K562 (cell line): ENCODE measurements around the gene SOS1. TPM values are rescaled to one million over a fixed set of nuclear protein-coding genes. Genes with fewer than 3 reads are reported as not detected.
A peak's percentile ranks its signal among the peaks of the same experiment; 100 is the strongest.

Experiments
- ATAC-seq: fragments of 200-7000 bp; cut with Tn5 transposase; 3 replicates; pipeline ENCODE4 v1.9.1; 2020; ENCODE audit warnings: moderate library complexity
- BruUV-seq: library from RNA; stranded (reverse); fragments of 400-500 nt; replicated peaks from 2 replicates; lab custom pipeline; 2021; lab: Mats Ljungman, UMichigan
- CTCF ChIA-PET: fragments of 300-600 bp; formaldehyde crosslinking; extraction: SDS; loops from one replicate; lab custom pipeline; 2021; ENCODE audit warnings: low intra/inter-chr PET ratio; lab: Yijun Ruan, JAX
- POLR2A ChIA-PET: fragments of 300-600, 350-650 bp; sonication (Branson Sonifier 250); formaldehyde crosslinking; extraction: SDS; loops from one replicate; lab custom pipeline; 2021; ENCODE audit warnings: antibody characterized with exemption, inconsistent platforms; lab: Yijun Ruan, JAX
- DNase-seq, 4 experiments: peaks; one replicate each; pipeline versions ENCODE4 v3.0.0 to v3.0.0-alpha.2; 2011 to 2018; ENCODE audit warnings: low spot score in 3 of 4, mixed read lengths in 3 of 4; ENCODE audit errors: extremely low read depth in 1 of 4
- FAIRE-seq: peaks from 2 replicates; lab custom pipeline; 2011; peaks lifted over from hg19 to GRCh38; lab: Jason Lieb, UNC
- H2AFZ ChIP-seq: 2 replicates; pipeline ENCODE4 v1.6.0; 2011; ENCODE audit warnings: low read depth, low read length, control low read depth, inconsistent platforms
- H3K27ac ChIP-seq: fragments of 200-600 bp; 3 replicates; pipeline ENCODE4 v1.8.0; 2011; ENCODE audit warnings: low read depth, mild to moderate bottlenecking, control low read depth, inconsistent platforms, low read length, moderate library complexity, mixed read lengths; ENCODE audit errors: extremely low read depth
- H3K27me3 ChIP-seq, 2 experiments: fragments of 300-600 bp in 1 of 2; 2 replicates in 1 of 2; 3 replicates in 1 of 2; pipeline versions ENCODE4 v1.6.0 to v1.8.0; 2011; ENCODE audit warnings: inconsistent platforms in 2 of 2, low read length in 2 of 2, mild to moderate bottlenecking in 1 of 2, mixed read lengths in 1 of 2, moderate library complexity in 1 of 2; ENCODE audit not compliant: control insufficient read depth in 2 of 2, insufficient read depth in 2 of 2
- H3K36me3 ChIP-seq: fragments of 300-600 bp; 3 replicates; pipeline ENCODE4 v1.8.0; 2011; ENCODE audit warnings: mild to moderate bottlenecking, low read length, inconsistent platforms; ENCODE audit not compliant: control insufficient read depth, insufficient read depth
- H3K4me1 ChIP-seq, 2 experiments: fragments of 200-600 bp in 1 of 2; replicated peaks in 1 of 2; 2 replicates in 1 of 2; 3 replicates in 1 of 2; pipeline versions ENCODE4 v1.5.1 to v1.8.0; 2011; ENCODE audit warnings: inconsistent platforms in 2 of 2, low read length in 2 of 2, mild to moderate bottlenecking in 1 of 2, mixed read lengths in 1 of 2, moderate library complexity in 1 of 2; ENCODE audit not compliant: control insufficient read depth in 2 of 2, insufficient read depth in 2 of 2
- H3K4me2 ChIP-seq: 2 replicates; pipeline ENCODE4 v1.6.1; 2011; ENCODE audit warnings: low read length, control low read depth, inconsistent platforms, mixed read lengths; ENCODE audit not compliant: insufficient read depth
- H3K4me3 ChIP-seq: fragments of 200-600 bp; sonication (generic), shearing (Covaris generic); 2 replicates; pipeline ENCODE4 v1.5.1; 2016; ENCODE audit warnings: control low read depth, inconsistent platforms
- H3K79me2 ChIP-seq: fragments of 200-600 bp; 3 replicates; pipeline ENCODE4 v1.8.0; 2011; ENCODE audit warnings: low read length, inconsistent platforms; ENCODE audit not compliant: control insufficient read depth, insufficient read depth
- H3K9ac ChIP-seq, 2 experiments: 2 replicates each; pipeline versions ENCODE4 v1.6.0 to v1.6.1; 2011; ENCODE audit warnings: low read depth in 2 of 2, low read length in 2 of 2, control low read depth in 1 of 2, inconsistent platforms in 1 of 2, mild to moderate bottlenecking in 1 of 2, mixed read lengths in 1 of 2; ENCODE audit not compliant: insufficient read depth in 1 of 2
- H3K9me1 ChIP-seq: one replicate; pipeline ENCODE4 v1.6.0; 2011; ENCODE audit warnings: inconsistent platforms, mild to moderate bottlenecking, low read length, moderate library complexity; ENCODE audit not compliant: control insufficient read depth, insufficient read depth
- H3K9me3 ChIP-seq: replicated peaks from 2 replicates; pipeline ENCODE4 v1.5.1; 2011; ENCODE audit warnings: low read depth, low read length, inconsistent platforms; ENCODE audit not compliant: control insufficient read depth, insufficient read depth
- H4K20me1 ChIP-seq: replicated peaks from 2 replicates; pipeline ENCODE4 v1.6.1; 2011; ENCODE audit warnings: low read length, inconsistent platforms, mixed read lengths; ENCODE audit not compliant: control insufficient read depth, insufficient read depth
- HEY1 ChIP-seq: fragments of 250-450 bp; sonication (Bioruptor Pico); IDR thresholded peaks from 2 replicates; pipeline ENCODE4 v1.5.0; 2020; ENCODE audit warnings: mild to moderate bottlenecking, moderate library complexity, borderline replicate concordance
- KDM5B ChIP-seq: fragments of 200-600 bp; sonication (generic); IDR thresholded peaks from 2 replicates; pipeline ENCODE4 v1.6.1; 2012; ENCODE audit warnings: low read depth, mild to moderate bottlenecking, moderate library complexity, low read length, control low read depth, inconsistent platforms; ENCODE audit not compliant: insufficient replicate concordance
- PHTF2 ChIP-seq: fragments of 250-450 bp; sonication (Bioruptor Pico); IDR thresholded peaks from 2 replicates; pipeline ENCODE4 v1.5.0; 2021; ENCODE audit warnings: mild to moderate bottlenecking
- SPI1 ChIP-seq: IDR thresholded peaks from 2 replicates; pipeline ENCODE4 v1.6.1; 2011; ENCODE audit warnings: low read depth, low read length, control low read depth, borderline replicate concordance
- TGIF2 ChIP-seq: sonication (generic); formaldehyde crosslinking; IDR thresholded peaks from 2 replicates; pipeline ENCODE4 v1.8.1; 2022; ENCODE audit warnings: mild to moderate bottlenecking, missing genetic modification reagents, moderate library complexity
- ZKSCAN8 ChIP-seq: fragments of 200-800 bp; sonication (Bioruptor generic); IDR thresholded peaks from 2 replicates; pipeline ENCODE4 v1.6.1; 2016; ENCODE audit warnings: missing genetic modification characterization, missing compliant biosample characterization
- ZNF354B ChIP-seq: fragments of 250-450 bp; sonication (Bioruptor Pico); IDR thresholded peaks from 2 replicates; pipeline ENCODE4 v1.4.0; 2020
- WGBS: fragments of 100-300 bp; shearing (Covaris generic); methylation state at CpG from one replicate; pipeline ENCODE4 v1.1.6; 2016; ENCODE audit warnings: low coverage, mixed read lengths; ENCODE audit not compliant: insufficient coverage; ENCODE audit errors: missing lambda C conversion rate; 5-methylcytosine and 5-hydroxymethylcytosine counted together
- in situ Hi-C: fragments of 300-500 bp; cut with MboI; formaldehyde crosslinking; loops from 4 replicates; pipeline ENCODE4 v1.15.0; 2018; ENCODE audit warnings: inconsistent platforms, mixed read lengths
- intact Hi-C: fragments of 100-400 bp; cut with micrococcal nuclease; formaldehyde crosslinking; loops from 2 replicates; pipeline ENCODE4 v1.14.2; 2022
- polyA plus RNA-seq, 8 experiments: library from polyadenylated mRNA; depleted of rRNA in 4 of 8; stranded (reverse) in 5 of 8; unstranded in 3 of 8; fragments of >200 nt; fragmentation: Nextera tagmentation in 2 of 8; fragmentation: Illumina TruSeq in 1 of 8; extraction: Ambion mirVana in 2 of 8; extraction: Trizol in 1 of 8; gene quantifications; 2 replicates each; pipeline versions ENCODE4 v1.2.1 to v1.2.3, GENCODE V29; 2011 to 2014; ENCODE audit warnings: inconsistent platforms in 1 of 8, missing spikeins in 1 of 8
- total RNA-seq, 7 experiments: library from RNA; depleted of rRNA in 6 of 7; stranded (reverse); fragments of >200 nt in 6 of 7; fragmentation: Illumina TruSeq in 2 of 7; extraction: Trizol in 2 of 7; gene quantifications; 2 replicates each; pipeline versions ENCODE4 v1.2.1 to v1.2.3, GENCODE V29; 2011 to 2021; ENCODE audit warnings: low replicate concordance in 1 of 7

SOS1 gene
- total and polyA plus RNA-seq, 9 of the 15 experiments (the other 6 are each of a cell fraction or from before 2014, with no cell fraction given), result 2.5 to 27.1 (median 16.3) TPM

DNA sequence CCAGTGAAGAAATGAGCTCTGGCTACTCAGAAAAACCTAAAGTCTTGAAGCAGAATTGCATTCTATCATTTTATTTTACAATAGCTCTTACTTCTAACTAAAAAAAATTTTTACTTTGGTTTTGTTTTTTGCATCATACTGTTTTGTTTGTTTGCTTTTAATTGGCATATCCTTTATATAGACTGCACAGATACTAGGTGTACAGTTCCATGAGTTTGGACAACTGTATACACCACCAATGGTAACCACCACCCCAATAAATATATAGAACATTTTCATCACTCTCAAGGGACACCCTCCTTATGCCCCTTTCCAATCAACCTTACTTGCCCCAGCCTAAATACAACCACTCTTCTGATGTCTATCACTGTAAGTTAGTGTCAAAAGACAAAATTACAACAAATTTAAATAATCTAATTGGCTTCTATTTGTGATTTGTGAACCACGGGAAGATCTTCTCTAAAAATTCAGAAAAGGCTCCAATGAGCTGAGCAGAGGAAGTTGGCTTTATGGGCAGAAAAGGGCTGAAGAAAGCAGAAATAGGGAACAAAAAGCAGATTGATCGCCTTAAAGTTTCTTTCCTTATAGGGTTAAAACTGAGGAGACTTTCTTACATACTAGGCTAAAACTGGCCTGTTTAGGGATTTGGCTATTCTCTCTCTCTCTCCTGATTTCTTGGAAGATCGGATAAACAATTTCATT, 22.2 kb upstream of the SOS1 start:
- Histone ChIP-seq H3K4me3 (no peak overlapping the region), H3K36me3 (no peaks in the 10 kb centered on the region; the same call in 2 of the 3 replicates), H3K79me2 (no peaks in the 10 kb centered on the region), H3K9me1 (no peaks in the 10 kb centered on the region), H3K27ac (peak overlapping the region; percentile 48; the same call in 2 of the 3 replicates), H2AFZ (peak overlapping the region; percentile 75), H3K4me1 (peaks cover 12 to 30% of the 10 kb centered on the region in 2 experiments), H3K27me3 (no peaks in the 10 kb centered on the region), H4K20me1 (no peaks in the 10 kb centered on the region), H3K9ac (peak overlapping the region in 1 of 2 experiments; percentile 37; a peak in 1 of 4 replicates), H3K9me3 (0 out of 2 replicates have a peak, but pooled peaks cover 4% of the 10 kb centered on the region), H3K4me2 (no peak overlapping the region)
- 21% methylated on average over 3 of the region's 3 CpGs for WGBS
- intact Hi-C loops, result loop anchor here (1.0 kb wide), 1 partner anchor 19 kb away; no protein-coding TSS in a partner anchor
- POLR2A ChIA-PET, result interaction anchor here (1.2 to 2.0 kb wide), 5 partner anchors 13 to 392 kb away, joined by 3 to 12 read pairs (median 4); partner anchors contain the start of genes SOS1 and SRSF7
- BruUV-seq, result no TSS peak
- TF ChIP-seq KDM5B, result no peak
- peak; percentile 34; the same call in 1 of the 2 replicates for TF ChIP-seq SPI1
- peak; percentile 93 for TF ChIP-seq ZKSCAN8 (CRISPR knock-in tag)
- TF ChIP-seq TGIF2, result no peak
- no peak for TF ChIP-seq ZNF354B (CRISPR knock-in tag)
- no peak for TF ChIP-seq HEY1 (CRISPR knock-in tag)
- TF ChIP-seq PHTF2 (CRISPR knock-in tag), result no peak
- in situ Hi-C loops, result no loop called here
- CTCF ChIA-PET, result no interaction called here
- no peak for FAIRE-seq
- peak; percentile 17; the same call in 2 of the 3 replicates for ATAC-seq
- no peak for DNase-seq
